OCI-LY7 (cell line): ENCODE data around the gene RIN3. TPM values are rescaled to one million over a fixed set of nuclear protein-coding genes. Genes with fewer than 3 reads are reported as not detected.
A peak's percentile ranks its signal among the peaks of the same experiment; 100 is the strongest.

Experiments
- BruUV-seq: library from RNA; stranded (reverse); fragments of 400-500 nt; replicated peaks from 2 replicates; lab custom pipeline; 2021; lab: Mats Ljungman, UMichigan
- CTCF ChIA-PET: fragments of 300-600 bp; sonication (Branson Sonifier 250); formaldehyde crosslinking; loops from one replicate; lab custom pipeline; 2022; ENCODE audit warnings: antibody characterized with exemption; ENCODE audit not compliant: unreplicated experiment; lab: Charles Lee
- POLR2A ChIA-PET: fragments of 300-600 bp; sonication (Branson Sonifier 250); formaldehyde crosslinking; loops from one replicate; lab custom pipeline; 2022; ENCODE audit warnings: antibody characterized with exemption; lab: Charles Lee
- DNase-seq: peaks from one replicate; pipeline ENCODE4 v3.0.0-alpha.2; 2015; ENCODE audit warnings: low spot score
- H2AFZ ChIP-seq: fragments of 200-600 bp; sonication (generic), shearing (Covaris generic); 2 replicates; pipeline ENCODE4 v1.6.1; 2014; ENCODE audit warnings: mild to moderate bottlenecking, antibody characterized with exemption, low read length, moderate library complexity
- H3K27ac ChIP-seq: fragments of 200-600 bp; sonication (generic); 2 replicates; pipeline ENCODE4 v1.5.1; 2014; ENCODE audit warnings: mixed run types, low read depth, mild to moderate bottlenecking, moderate library complexity, low read length, inconsistent platforms; ENCODE audit not compliant: poor library complexity, severe bottlenecking
- H3K36me3 ChIP-seq: fragments of 200-600 bp; sonication (generic); 2 replicates; pipeline ENCODE4 v1.6.1; 2014; ENCODE audit warnings: mild to moderate bottlenecking, antibody characterized with exemption, low read length, moderate library complexity, mixed read lengths; ENCODE audit not compliant: insufficient read depth
- H3K4me1 ChIP-seq: fragments of 200-600 bp; sonication (generic); 2 replicates; pipeline ENCODE4 v1.5.1; 2014; ENCODE audit warnings: mild to moderate bottlenecking, low read length; ENCODE audit not compliant: insufficient read depth, poor library complexity, severe bottlenecking
- H3K4me2 ChIP-seq: fragments of 200-600 bp; sonication (generic); 2 replicates; pipeline ENCODE4 v1.6.1; 2014; ENCODE audit warnings: mild to moderate bottlenecking, low read length
- H3K4me3 ChIP-seq: fragments of 200-600 bp; sonication (generic); 2 replicates; pipeline ENCODE4 v1.5.1; 2014; ENCODE audit warnings: mild to moderate bottlenecking, low read depth, low read length; ENCODE audit not compliant: poor library complexity, severe bottlenecking
- H3K79me2 ChIP-seq: fragments of 200-600 bp; sonication (generic); 2 replicates; pipeline ENCODE4 v1.6.1; 2016; ENCODE audit warnings: low read depth, mild to moderate bottlenecking, low read length, moderate library complexity, mixed read lengths; ENCODE audit not compliant: insufficient read depth
- H3K9me2 ChIP-seq: fragments of 200-600 bp; sonication (generic); 2 replicates; pipeline ENCODE4 v1.6.1; 2016; ENCODE audit warnings: mild to moderate bottlenecking, low read length, mixed read lengths; ENCODE audit not compliant: insufficient read depth
- H3K9me3 ChIP-seq: fragments of 200-600 bp; sonication (generic); 2 replicates; pipeline ENCODE4 v1.6.1; 2014; ENCODE audit warnings: mild to moderate bottlenecking, mixed run types, low read length, mixed read lengths
- H4K20me1 ChIP-seq: fragments of 200-600 bp; sonication (generic); 2 replicates; pipeline ENCODE4 v1.6.1; 2014; ENCODE audit warnings: mild to moderate bottlenecking, antibody characterized with exemption, low read length, moderate library complexity, mixed read lengths; ENCODE audit not compliant: insufficient read depth
- CTCF ChIP-seq: fragments of 200-600 bp; sonication (generic); conservative IDR thresholded peaks from 2 replicates; pipeline ENCODE4 v1.5.1; 2014; ENCODE audit warnings: mild to moderate bottlenecking, antibody characterized with exemption, low read length, moderate library complexity, mixed read lengths
- EZH2phosphoT487 ChIP-seq: fragments of 200-600 bp; sonication (generic); IDR thresholded peaks from 2 replicates; pipeline ENCODE4 v1.6.1; 2018; ENCODE audit warnings: low read depth, borderline replicate concordance, mild to moderate bottlenecking, mixed run types, antibody characterized with exemption, low read length, moderate library complexity, mixed read lengths
- intact Hi-C: fragments of 100-400 bp; cut with micrococcal nuclease; formaldehyde crosslinking; loops from one replicate; pipeline ENCODE4 v1.10.0; 2022; ENCODE audit not compliant: unreplicated experiment
- total RNA-seq, 2 experiments: library from RNA; depleted of rRNA in 1 of 2; stranded (reverse); fragments of >200 nt in 1 of 2; shearing (Covaris generic) in 1 of 2; gene quantifications; 2 replicates each; pipeline ENCODE4 v1.2.3, GENCODE V29; 2014 to 2022

The RIN3 gene
- total RNA-seq, 2 experiments from 2014 or later = not detected

DNA sequence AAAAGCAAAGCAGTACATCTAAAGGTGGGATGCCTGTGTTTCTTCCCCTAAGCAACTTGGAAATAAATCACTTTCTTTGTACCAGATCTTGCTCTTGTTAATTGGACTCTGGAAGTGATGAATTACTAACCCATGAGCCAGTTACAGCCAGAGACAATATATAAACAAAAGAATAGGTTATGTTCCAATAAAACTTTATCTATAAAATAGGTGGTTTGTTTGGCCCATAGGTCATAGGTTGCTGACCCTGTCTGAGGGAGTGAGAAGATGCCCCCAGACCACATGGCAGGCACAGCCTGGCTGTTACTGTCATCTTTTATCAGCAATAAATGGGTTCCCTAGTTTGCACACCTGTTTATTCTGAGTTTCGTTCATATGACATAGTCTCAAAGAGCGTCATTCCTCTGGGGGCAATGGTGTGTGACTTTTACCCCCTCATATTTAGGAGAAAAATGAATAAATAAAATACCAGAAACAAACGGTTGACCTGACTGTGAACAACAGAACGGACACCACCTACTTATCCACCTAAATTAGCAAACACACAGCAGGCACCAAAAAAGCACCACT is 224.1 kb downstream of the RIN3 start:
- Histone ChIP-seq H4K20me1 (no peaks in the 10 kb centered on the region), H3K79me2 (no peaks in the 10 kb centered on the region), H3K36me3 (peaks cover 9% of the 10 kb centered on the region), H3K4me1 (peaks cover 15% of the 10 kb centered on the region), H3K9me3 (no peaks in the 10 kb centered on the region), H3K9me2 (no peaks in the 10 kb centered on the region), H3K4me2 (peak overlapping the region; percentile 9; the same call in 1 of the 2 replicates), H2AFZ (no peak overlapping the region), H3K27ac (no peak overlapping the region), H3K4me3 (no peak overlapping the region)
- intact Hi-C loops = no loop called here
- no TSS peak for BruUV-seq
- CTCF ChIA-PET = no interaction called here
- DNase-seq = no peak
- POLR2A ChIA-PET = no interaction called here
- TF ChIP-seq CTCF (no peak), EZH2phosphoT487 (no peak)

Other genes with a start within 250 kb of the RIN3 start
- not detected in 2 replicates for gene SLC24A4, start 190.6 kb upstream of the RIN3 start, total RNA-seq (2014; rRNA removed; shearing (Covaris generic))
- not detected in 2 replicates for gene SLC24A4, start 190.6 kb upstream of the RIN3 start, total RNA-seq (2022)
- 24.8 and 27.7 TPM in 2 replicates for gene LGMN, start 234.8 kb downstream of the RIN3 start, total RNA-seq (2014; rRNA removed; shearing (Covaris generic))
- 22.1 and 26.1 TPM in 2 replicates for gene LGMN, start 234.8 kb downstream of the RIN3 start, total RNA-seq (2022)